H1 (cell line): ENCODE results near the gene PAX6. TPM values are rescaled to one million over a fixed set of nuclear protein-coding genes. Genes with fewer than 3 reads are reported as not detected.

ENCODE experiments used
- CTCF ChIA-PET: fragments of 300-600 bp; sonication (Branson Sonifier 250); formaldehyde crosslinking; loops from one replicate; lab custom pipeline; 2021; ENCODE audit not compliant: partially characterized antibody; lab: Charles Lee
- POLR2A ChIA-PET: fragments of 300-600 bp; sonication (Branson Sonifier 250); formaldehyde crosslinking; loops from one replicate; lab custom pipeline; 2021; ENCODE audit warnings: inconsistent platforms; ENCODE audit not compliant: partially characterized antibody; lab: Charles Lee
- DNase-seq, 2 experiments: peaks; one replicate each; pipeline versions ENCODE4 v3.0.0 to v3.0.0-alpha.2; 2010 to 2022; ENCODE audit warnings: low spot score in 2 of 2, low read depth in 1 of 2, mixed read lengths in 1 of 2
- FAIRE-seq: peaks from 2 replicates; lab custom pipeline; 2011; peaks lifted over from hg19 to GRCh38; lab: Jason Lieb, UNC
- H2AFZ ChIP-seq: 2 replicates; pipeline ENCODE4 v1.8.1; 2012; ENCODE audit warnings: low read length, inconsistent platforms
- H2AK5ac ChIP-seq: 2 replicates; pipeline ENCODE4 v1.6.1; 2013; ENCODE audit warnings: low read depth, low read length
- H2BK120ac ChIP-seq: replicated peaks from 2 replicates; pipeline ENCODE3; 2013; ENCODE audit warnings: low read depth, low read length, inconsistent platforms
- H2BK12ac ChIP-seq: 2 replicates; pipeline ENCODE4 v1.6.1; 2013; ENCODE audit warnings: low read depth, low read length
- H2BK15ac ChIP-seq: 2 replicates; pipeline ENCODE4 v1.6.1; 2013; ENCODE audit warnings: low read length
- H2BK20ac ChIP-seq: 2 replicates; pipeline ENCODE4 v1.6.1; 2013; ENCODE audit warnings: low read length
- H2BK5ac ChIP-seq: 2 replicates; pipeline ENCODE4 v1.6.1; 2013; ENCODE audit warnings: low read depth, low read length
- H3K14ac ChIP-seq: 2 replicates; pipeline ENCODE4 v1.6.1; 2013; ENCODE audit warnings: inconsistent platforms; ENCODE audit not compliant: insufficient read length
- H3K18ac ChIP-seq: 2 replicates; pipeline ENCODE4 v1.6.1; 2013; ENCODE audit warnings: low read length; ENCODE audit errors: extremely low read depth
- H3K23ac ChIP-seq: 2 replicates; pipeline ENCODE4 v1.6.1; 2013; ENCODE audit warnings: inconsistent platforms; ENCODE audit not compliant: insufficient read length
- H3K23me2 ChIP-seq: 2 replicates; pipeline ENCODE4 v1.6.1; 2013; ENCODE audit warnings: low read depth, low read length
- H3K27ac ChIP-seq: 2 replicates; pipeline ENCODE4 v1.6.1; 2011; ENCODE audit warnings: low read depth, low read length, inconsistent platforms
- H3K27me3 ChIP-seq, 4 experiments: replicated peaks in 1 of 4; 1 replicate in 1 of 4; 2 replicates in 3 of 4; pipeline versions ENCODE4 v1.6.1 to v1.8.1; 2011 to 2013; ENCODE audit warnings: low read length in 3 of 4, mild to moderate bottlenecking in 3 of 4, inconsistent platforms in 2 of 4, mixed read lengths in 2 of 4, moderate library complexity in 1 of 4; ENCODE audit not compliant: control insufficient read depth in 3 of 4, insufficient read depth in 3 of 4; ENCODE audit errors: extremely low read depth in 1 of 4
- H3K36me3 ChIP-seq, 4 experiments: 2 replicates each; pipeline versions ENCODE4 v1.6.1 to v1.8.1; 2011 to 2013; ENCODE audit warnings: mild to moderate bottlenecking in 4 of 4, low read length in 3 of 4, moderate library complexity in 2 of 4, control low read depth in 1 of 4, inconsistent platforms in 1 of 4; ENCODE audit not compliant: insufficient read depth in 4 of 4, control insufficient read depth in 2 of 4
- H3K4ac ChIP-seq: replicated peaks from 2 replicates; pipeline ENCODE3; 2013; ENCODE audit warnings: low read length, low read depth, mixed read lengths, inconsistent platforms; ENCODE audit not compliant: insufficient read length
- H3K4me1 ChIP-seq, 4 experiments: replicated peaks in 1 of 4; 1 replicate in 1 of 4; 2 replicates in 3 of 4; pipeline versions ENCODE4 v1.6.1 to v1.8.1; 2011 to 2013; ENCODE audit warnings: low read length in 3 of 4, inconsistent platforms in 2 of 4, mixed read lengths in 1 of 4; ENCODE audit not compliant: insufficient read depth in 4 of 4, control insufficient read depth in 3 of 4
- H3K4me2 ChIP-seq, 2 experiments: 2 replicates each; pipeline versions ENCODE4 v1.6.1 to v1.8.1; 2011 to 2013; ENCODE audit warnings: low read depth in 2 of 2, low read length in 2 of 2, control low read depth in 1 of 2, inconsistent platforms in 1 of 2, mild to moderate bottlenecking in 1 of 2; ENCODE audit not compliant: insufficient read depth in 1 of 2
- H3K4me3 ChIP-seq, 4 experiments: fragments of 200-600, 300-600 bp in 1 of 4; sonication (generic), shearing (Covaris generic), sonication (Bioruptor Twin) in 1 of 4; 2 replicates each; pipeline versions ENCODE4 v1.5.1 to v1.8.1; 2011 to 2016; ENCODE audit warnings: low read length in 4 of 4, low read depth in 3 of 4, control low read depth in 2 of 4, inconsistent platforms in 2 of 4, mild to moderate bottlenecking in 2 of 4, mixed read lengths in 1 of 4, moderate library complexity in 1 of 4; ENCODE audit not compliant: insufficient read depth in 2 of 4; ENCODE audit errors: extremely low read depth in 1 of 4
- H3K56ac ChIP-seq: replicated peaks from 2 replicates; pipeline ENCODE3; 2013; ENCODE audit warnings: low read depth, mild to moderate bottlenecking, mixed read lengths, low read length, inconsistent platforms; ENCODE audit not compliant: insufficient read length
- H3K79me1 ChIP-seq: 2 replicates; pipeline ENCODE4 v1.6.1; 2013; ENCODE audit warnings: low read depth, low read length, control low read depth
- H3K79me2 ChIP-seq, 2 experiments: 2 replicates each; pipeline versions ENCODE4 v1.6.1 to v1.8.1; 2012 to 2013; ENCODE audit warnings: low read length in 2 of 2, mild to moderate bottlenecking in 2 of 2, inconsistent platforms in 1 of 2; ENCODE audit not compliant: insufficient read depth in 2 of 2, control insufficient read depth in 1 of 2
- H3K9ac ChIP-seq, 4 experiments: replicated peaks in 1 of 4; 1 replicate in 1 of 4; 2 replicates in 3 of 4; pipeline versions ENCODE4 v1.6.1 to v1.8.1; 2011 to 2013; ENCODE audit warnings: low read depth in 3 of 4, low read length in 3 of 4, control low read depth in 2 of 4, mild to moderate bottlenecking in 2 of 4, moderate library complexity in 2 of 4, inconsistent platforms in 1 of 4; ENCODE audit errors: extremely low read depth in 1 of 4
- H3K9me3 ChIP-seq, 2 experiments: 2 replicates each; pipeline versions ENCODE4 v1.6.1 to v1.8.1; 2012 to 2013; ENCODE audit warnings: mild to moderate bottlenecking in 2 of 2, moderate library complexity in 2 of 2, control low read depth in 1 of 2, inconsistent platforms in 1 of 2, low read depth in 1 of 2, low read length in 1 of 2, mixed read lengths in 1 of 2; ENCODE audit not compliant: insufficient read depth in 2 of 2
- H4K20me1 ChIP-seq, 2 experiments: replicated peaks in 1 of 2; 2 replicates each; pipeline versions ENCODE3 to v1.8.1; 2011 to 2013; ENCODE audit warnings: inconsistent platforms in 2 of 2, low read length in 2 of 2, mild to moderate bottlenecking in 1 of 2; ENCODE audit not compliant: insufficient read depth in 2 of 2, control insufficient read depth in 1 of 2
- H4K5ac ChIP-seq: 2 replicates; pipeline ENCODE4 v1.6.1; 2013; ENCODE audit warnings: low read length, low read depth, mixed read lengths, inconsistent platforms; ENCODE audit not compliant: insufficient read length
- H4K8ac ChIP-seq: 2 replicates; pipeline ENCODE4 v1.8.0; 2013; ENCODE audit warnings: mild to moderate bottlenecking, moderate library complexity, low read length, inconsistent platforms; ENCODE audit not compliant: insufficient read depth; ENCODE audit errors: extremely low read depth
- H4K91ac ChIP-seq: replicated peaks from 2 replicates; pipeline ENCODE3; 2013; ENCODE audit warnings: low read length, mixed read lengths, inconsistent platforms; ENCODE audit not compliant: insufficient read length
- CBX8 ChIP-seq: fragments of 300-800, 300-1000 bp; sonication (generic); IDR thresholded peaks from 2 replicates; pipeline ENCODE4 v1.7.1; 2016; ENCODE audit warnings: low read depth, low read length, borderline replicate concordance
- EGR1 ChIP-seq: IDR thresholded peaks from 2 replicates; pipeline ENCODE4 v1.6.1; 2011; ENCODE audit warnings: low read depth, low read length, borderline replicate concordance
- JUND ChIP-seq: IDR thresholded peaks from 2 replicates; pipeline ENCODE4 v1.6.1; 2011; ENCODE audit warnings: mild to moderate bottlenecking, improper control_type of control experiment, low read length
- WGBS, 2 experiments: shearing (Covaris generic) in 1 of 2; methylation state at CpG; one replicate each; pipeline versions ENCODE4 v1.1.6 to v1.1.7; 2013 to 2015; ENCODE audit warnings: low lambda C conversion rate in 2 of 2, mixed read lengths in 2 of 2, inconsistent platforms in 1 of 2, low coverage in 1 of 2, missing lambda C conversion rate in 1 of 2; ENCODE audit not compliant: insufficient replicate concordance in 2 of 2, insufficient coverage in 1 of 2, insufficient read length in 1 of 2; ENCODE audit errors: extremely low coverage in 1 of 2, missing lambda C conversion rate in 1 of 2; 5-methylcytosine and 5-hydroxymethylcytosine counted together
- polyA plus RNA-seq, 7 experiments: library from polyadenylated mRNA; depleted of rRNA in 3 of 7; stranded (reverse) in 5 of 7; unstranded in 2 of 7; fragments of >200 nt in 5 of 7; fragments of 200-250 nt in 2 of 7; gene quantifications; 1 replicate in 5 of 7; 2 replicates in 1 of 7; 4 replicates in 1 of 7; pipeline versions ENCODE4 v1.2.1 to v1.2.3, GENCODE V29; 2011 to 2013; ENCODE audit warnings: missing spikeins in 2 of 7, mixed read lengths in 2 of 7
- total RNA-seq: library from RNA; stranded (reverse); fragmentation: NEBNext Ultra II Directional; extraction: Animal tissue kit (Norgen Biotek cat#: 25700); gene quantifications from 2 replicates; pipeline ENCODE4 v1.2.1, GENCODE V29; 2021

Gene PAX6
- total and polyA plus RNA-seq, 2 of the 8 experiments (the other 6 are each of a cell fraction or from before 2014, with no cell fraction given), result 0.30 to 0.65 TPM

GRCh38 chr11:31821235-31821764 lies 10.2 kb upstream of the PAX6 start:
- Histone ChIP-seq H3K4me2 (peak overlapping the region; percentile 20 to 38; a peak in 2 of 4 replicates), H4K5ac (no peak overlapping the region), H2BK120ac (no peak overlapping the region), H3K56ac (no peak overlapping the region), H3K4me1 (peaks cover 16 to 73% (median 45%) of the 10 kb centered on the region in 4 experiments), H3K4ac (no peak overlapping the region), H2BK12ac (no peak overlapping the region), H2BK5ac (no peak overlapping the region), H3K23ac (no peak overlapping the region), H2AFZ (no peak overlapping the region), H2AK5ac (no peak overlapping the region), H4K20me1 (peaks cover 0 to 12% of the 10 kb centered on the region in 2 experiments), H3K9ac (no peak overlapping the region), H4K8ac (no peak overlapping the region), H4K91ac (no peak overlapping the region), H3K23me2 (peaks cover 12% of the 10 kb centered on the region; the same call in 1 of the 2 replicates), H3K4me3 (peak overlapping the region in 1 of 4 experiments; percentile 62; a peak in 1 of 8 replicates), H3K79me2 (no peaks in the 10 kb centered on the region), H3K36me3 (no peaks in the 10 kb centered on the region), H2BK20ac (no peak overlapping the region), H3K9me3 (no peaks in the 10 kb centered on the region), H3K27me3 (peaks cover 63 to 99% (median 93%) of the 10 kb centered on the region in 4 experiments), H3K14ac (no peak overlapping the region), H3K18ac (no peak overlapping the region), H2BK15ac (no peak overlapping the region), H3K27ac (no peak overlapping the region), H3K79me1 (no peaks in the 10 kb centered on the region)
- TF ChIP-seq JUND (no peak), EGR1 (no peak), CBX8 (peak; percentile 91; the same call in 1 of the 2 replicates)
- FAIRE-seq, result no peak
- WGBS, 2 experiments, result 3% methylated on average over 5 of the region's 5 CpGs; no CpG with 5 or more reads in 1 of the 2 experiments
- no peak for DNase-seq
- ChIA-PET CTCF (interaction anchor here (0.5 to 11.4 kb wide), 7 partner anchors 14 to 556 kb away, joined by 3 to 88 read pairs (median 36); no protein-coding TSS in a partner anchor), POLR2A (interaction anchor here (1.4 to 3.6 kb wide), 3 partner anchors 12 to 23 kb away, joined by 3 to 11 read pairs (median 6); partner anchors contain the start of gene PAX6)
